ENCODE data around the gene DCST2.
A peak's percentile ranks its signal among the peaks of the same experiment; 100 is the strongest.

Gene DCST2

DNA sequence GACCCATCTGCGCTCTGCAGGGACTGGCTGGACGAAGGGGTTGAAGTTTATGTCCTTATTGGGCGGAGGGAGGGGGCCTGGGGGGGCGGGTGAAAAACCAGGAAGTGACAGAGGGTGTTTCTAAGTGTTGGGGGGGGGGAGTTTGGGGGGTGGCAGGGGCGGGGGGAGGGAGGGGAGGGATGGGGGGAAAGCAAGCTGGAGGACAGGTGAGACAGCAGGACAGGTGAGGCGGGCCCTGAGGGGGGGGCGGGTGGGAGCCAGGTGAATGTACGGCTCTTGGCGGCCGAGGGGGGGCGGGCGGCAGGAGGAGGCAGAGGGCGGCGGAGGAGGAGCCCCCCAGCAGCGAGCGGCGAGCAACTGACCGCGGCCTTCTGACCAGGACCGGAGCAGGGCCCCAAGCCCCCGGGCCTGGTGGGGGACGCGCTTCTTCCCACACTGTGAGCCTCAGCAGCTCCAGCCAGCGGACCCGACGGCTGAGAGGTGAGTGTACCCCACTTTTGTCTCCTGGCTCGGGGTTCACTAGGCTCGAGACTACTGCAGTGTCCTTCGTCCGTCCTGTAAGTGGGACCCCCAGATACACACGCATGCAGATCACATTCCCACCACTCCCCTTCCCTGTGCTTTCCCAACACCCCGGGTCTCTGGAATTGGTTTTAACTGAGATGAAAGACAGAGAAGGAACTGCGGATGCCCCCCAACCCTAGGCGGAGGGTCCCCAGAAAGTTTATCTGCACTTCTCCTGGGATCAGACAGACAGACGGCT, 30.9 kb downstream of the DCST2 start, which contains the start of gene ZBTB7B:
Gene ZBTB7B (plus strand): TSS at position 339 of the 763 bp plus-strand sequence. CDS start 11,859 bp downstream, outside the sequence.
- no peak for TF ChIP-seq CTCF (IDR thresholded peaks at IDR 0.05)
- H3K27me3 Mint-ChIP-seq (ENCODE audit: low read depth, poor library complexity): peaks cover 2% of the 10 kb centered on the region
- DNase-seq: peak; percentile 43
- H3K36me3 Mint-ChIP-seq (ENCODE audit: low read depth): no peaks in the 10 kb centered on the region
- no peaks in the 10 kb centered on the region for H3K9me3 Mint-ChIP-seq
- peak within 1 kb of the TSS; percentile 94 for H3K4me3 Mint-ChIP-seq
- H3K4me1 Mint-ChIP-seq: peaks cover 40% of the 10 kb centered on the region
- H3K27ac Mint-ChIP-seq: peak within 1 kb of the TSS; percentile 83

GRCh38 chr1:155001675-155002463, 31.7 kb downstream of the DCST2 start:
- Mint-ChIP-seq H3K4me1 (peaks cover 43% of the 10 kb centered on the region), H3K27ac (no peak overlapping the region), H3K4me3 (peak overlapping the region; percentile 87), H3K36me3 (ENCODE audit: low read depth) (no peaks in the 10 kb centered on the region), H3K27me3 (ENCODE audit: low read depth, poor library complexity) (peaks cover 4% of the 10 kb centered on the region), H3K9me3 (no peaks in the 10 kb centered on the region)
- TF ChIP-seq CTCF (IDR thresholded peaks at IDR 0.05): no peak
- DNase-seq: peak; percentile 100

GRCh38 chr1:155001425-155001674, 32.2 kb downstream of the DCST2 start:
- no peak for TF ChIP-seq CTCF (IDR thresholded peaks at IDR 0.05)
- no peak for DNase-seq
- Mint-ChIP-seq H3K4me3 (peak overlapping the region; percentile 87), H3K27ac (peak overlapping the region; percentile 13), H3K27me3 (ENCODE audit: low read depth, poor library complexity) (peaks cover 4% of the 10 kb centered on the region), H3K36me3 (ENCODE audit: low read depth) (no peaks in the 10 kb centered on the region), H3K9me3 (no peaks in the 10 kb centered on the region), H3K4me1 (peaks cover 38% of the 10 kb centered on the region)

DNA sequence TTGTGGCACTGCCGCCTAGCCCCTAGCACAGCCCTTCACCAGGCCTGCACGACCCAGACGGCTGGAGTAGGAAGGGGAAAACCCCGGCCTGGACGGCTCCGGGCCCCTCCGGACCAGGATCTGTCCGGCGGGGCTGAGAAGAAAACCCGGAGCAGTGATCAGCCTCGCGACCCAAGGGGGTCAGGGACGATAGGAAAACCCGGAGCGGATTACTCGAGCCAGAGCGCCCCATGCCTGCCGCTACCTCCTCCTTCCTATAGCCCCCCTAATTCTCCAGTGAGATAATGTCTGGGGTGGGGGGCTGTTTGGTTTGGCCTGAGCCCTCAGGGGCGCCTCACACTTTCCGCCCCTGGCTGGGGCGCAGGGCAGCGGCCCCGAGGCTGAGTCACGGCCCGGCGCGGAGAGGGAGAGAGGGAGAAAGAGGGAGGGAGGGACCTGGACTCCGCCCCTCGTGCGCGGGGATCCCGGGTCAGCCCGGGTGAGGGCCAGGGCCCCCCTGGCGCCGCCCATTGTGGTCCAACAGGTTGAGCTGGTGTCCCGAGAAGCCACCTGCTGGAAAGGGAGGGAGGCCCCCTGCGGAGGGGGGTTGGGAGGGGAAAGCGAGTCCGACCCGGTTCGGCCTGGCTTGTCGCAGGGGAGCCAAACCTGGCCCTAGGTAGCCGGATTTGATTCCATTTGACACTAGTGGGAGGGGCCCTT, 32.7 kb downstream of the DCST2 start:
- Mint-ChIP-seq H3K27me3 (ENCODE audit: low read depth, poor library complexity) (peaks cover 4% of the 10 kb centered on the region), H3K27ac (peak overlapping the region; percentile 19), H3K9me3 (no peaks in the 10 kb centered on the region), H3K36me3 (ENCODE audit: low read depth) (no peaks in the 10 kb centered on the region), H3K4me3 (peak overlapping the region; percentile 91), H3K4me1 (peaks cover 39% of the 10 kb centered on the region)
- TF ChIP-seq CTCF (IDR thresholded peaks at IDR 0.05): no peak
- peak; percentile 87 for DNase-seq

- Mint-ChIP-seq H3K4me1 (peaks cover 42% of the 10 kb centered on the region), H3K4me3 (peak overlapping the region; percentile 91), H3K27me3 (ENCODE audit: low read depth, poor library complexity) (peaks cover 4% of the 10 kb centered on the region), H3K36me3 (ENCODE audit: low read depth) (no peaks in the 10 kb centered on the region), H3K27ac (peak overlapping the region; percentile 98), H3K9me3 (no peaks in the 10 kb centered on the region)
- no peak for DNase-seq
- TF ChIP-seq CTCF (IDR thresholded peaks at IDR 0.05): no peak
These were observed 33.2 kb downstream of the DCST2 start for GRCh38 chr1:155000411-155000725.

Data from nephron progenitor cell (in vitro differentiated cells).